ENCODE measurements around the gene VPS29.
"Not testable (repeated sequence)": the region's sequence is repeated elsewhere in the genome, so short reads cannot be mapped to it uniquely, and the experiment has no call there.

The VPS29 gene

GRCh38 chr12:110503432-110503831, 1.5 kb upstream of the VPS29 start:
- no peaks in the 10 kb centered on the region for H3K27me3 Mint-ChIP-seq
- peaks cover 19% of the 10 kb centered on the region for H3K36me3 Mint-ChIP-seq (ENCODE audit: low read depth)
- intact Hi-C loops (cut with micrococcal nuclease), result loop anchor here (5.0 to 10.0 kb wide), 2 partner anchors 36 to 51 kb away; partner anchors contain the start of genes FAM216A and GPN3
- peaks cover 28% of the 10 kb centered on the region for H3K4me1 Mint-ChIP-seq (ENCODE audit: low read depth)
- H3K4me3 Mint-ChIP-seq, result no peak overlapping the region
- no peak overlapping the region for H3K27ac Mint-ChIP-seq
- H3K9me3 Mint-ChIP-seq, result no peaks in the 10 kb centered on the region

- Mint-ChIP-seq H3K9me3 (no peaks in the 10 kb centered on the region), H3K4me3 (peak overlapping the region; percentile 89), H3K36me3 (ENCODE audit: low read depth) (peaks cover 31% of the 10 kb centered on the region), H3K27ac (peak overlapping the region; percentile 92), H3K27me3 (no peaks in the 10 kb centered on the region), H3K4me1 (ENCODE audit: low read depth) (peaks cover 28% of the 10 kb centered on the region)
- intact Hi-C loops (cut with micrococcal nuclease), result loop anchor here (2.0 to 10.0 kb wide), 3 partner anchors 34 to 53 kb away; partner anchors contain the start of genes ARPC3, FAM216A and GPN3
These were observed 536 bp downstream of the VPS29 start for GRCh38 chr12:110501399-110501751.

- H3K9me3 Mint-ChIP-seq, result no peaks in the 10 kb centered on the region
- intact Hi-C loops (cut with micrococcal nuclease), result no loop called here
- peak overlapping the region; percentile 69 for H3K4me3 Mint-ChIP-seq
- H3K27me3 Mint-ChIP-seq, result no peaks in the 10 kb centered on the region
- peak overlapping the region; percentile 84 for H3K27ac Mint-ChIP-seq
- peaks cover 52% of the 10 kb centered on the region for H3K36me3 Mint-ChIP-seq (ENCODE audit: low read depth)
- H3K4me1 Mint-ChIP-seq (ENCODE audit: low read depth), result peaks cover 28% of the 10 kb centered on the region
These were observed 2.8 kb downstream of the VPS29 start for GRCh38 chr12:110498984-110499706.

GRCh38 chr12:110475426-110475825, 26.5 kb downstream of the VPS29 start:
- no peaks in the 10 kb centered on the region for H3K9me3 Mint-ChIP-seq
- no peak overlapping the region for H3K4me3 Mint-ChIP-seq
- H3K27ac Mint-ChIP-seq, result no peak overlapping the region
- no peaks in the 10 kb centered on the region for H3K36me3 Mint-ChIP-seq (ENCODE audit: low read depth)
- H3K27me3 Mint-ChIP-seq, result no peaks in the 10 kb centered on the region
- no peaks in the 10 kb centered on the region for H3K4me1 Mint-ChIP-seq (ENCODE audit: low read depth)
- intact Hi-C loops (cut with micrococcal nuclease), result no loop called here

GRCh38 chr12:110468214-110469048, 33.5 kb downstream of the VPS29 start, which contains the start of the genes FAM216A and GPN3:
FAM216A (plus strand) TSS chr12:110468845; CDS start chr12:110468876, 31 bp downstream.
GPN3 (minus strand) TSS chr12:110468257; CDS start chr12:110468203, 54 bp downstream.
- H3K9me3 Mint-ChIP-seq, result no peaks in the 10 kb centered on the region
- H3K4me3 Mint-ChIP-seq, result peak within 1 kb of the TSS; percentile 96
- peaks cover 30% of the 10 kb centered on the region for H3K36me3 Mint-ChIP-seq (ENCODE audit: low read depth)
- intact Hi-C loops (cut with micrococcal nuclease), result loop anchor here (2.0 to 10.0 kb wide), 4 partner anchors 18 to 216 kb away; partner anchors contain the start of genes ARPC3, HVCN1, RAD9B and VPS29
- no peaks in the 10 kb centered on the region for H3K27me3 Mint-ChIP-seq
- H3K27ac Mint-ChIP-seq, result peak within 1 kb of the TSS; percentile 84
- peaks cover 33% of the 10 kb centered on the region for H3K4me1 Mint-ChIP-seq (ENCODE audit: low read depth)

GRCh38 chr12:110467847-110468213, 34.1 kb downstream of the VPS29 start:
- H3K36me3 Mint-ChIP-seq (ENCODE audit: low read depth), result peaks cover 36% of the 10 kb centered on the region
- peak overlapping the region; percentile 84 for H3K27ac Mint-ChIP-seq
- intact Hi-C loops (cut with micrococcal nuclease), result loop anchor here (2.0 to 10.0 kb wide), 4 partner anchors 17 to 217 kb away; partner anchors contain the start of genes ARPC3, HVCN1, RAD9B and VPS29
- H3K9me3 Mint-ChIP-seq, result no peaks in the 10 kb centered on the region
- peak overlapping the region; percentile 96 for H3K4me3 Mint-ChIP-seq
- no peaks in the 10 kb centered on the region for H3K27me3 Mint-ChIP-seq
- H3K4me1 Mint-ChIP-seq (ENCODE audit: low read depth), result peaks cover 33% of the 10 kb centered on the region

GRCh38 chr12:110466791-110467190, 35.1 kb downstream of the VPS29 start:
- H3K27me3 Mint-ChIP-seq, result no peaks in the 10 kb centered on the region
- H3K9me3 Mint-ChIP-seq, result no peaks in the 10 kb centered on the region
- H3K36me3 Mint-ChIP-seq (ENCODE audit: low read depth), result peaks cover 46% of the 10 kb centered on the region
- intact Hi-C loops (cut with micrococcal nuclease), result loop anchor here (5.0 to 10.0 kb wide), 3 partner anchors 36 to 218 kb away; partner anchors contain the start of genes HVCN1, RAD9B and VPS29
- H3K4me1 Mint-ChIP-seq (ENCODE audit: low read depth), result peaks cover 33% of the 10 kb centered on the region
- peak overlapping the region; percentile 10 for H3K4me3 Mint-ChIP-seq
- no peak overlapping the region for H3K27ac Mint-ChIP-seq

- peaks cover 33% of the 10 kb centered on the region for H3K4me1 Mint-ChIP-seq (ENCODE audit: low read depth)
- H3K36me3 Mint-ChIP-seq (ENCODE audit: low read depth), result peaks cover 56% of the 10 kb centered on the region
- not testable (repeated sequence) for H3K27ac Mint-ChIP-seq, H3K27me3 Mint-ChIP-seq, H3K9me3 Mint-ChIP-seq, H3K4me3 Mint-ChIP-seq
- intact Hi-C loops (cut with micrococcal nuclease), result loop anchor here (5.0 to 10.0 kb wide), 3 partner anchors 37 to 219 kb away; partner anchors contain the start of genes HVCN1, RAD9B and VPS29
These were observed 36.1 kb downstream of the VPS29 start for GRCh38 chr12:110465765-110466164.

GRCh38 chr12:110465024-110465423, 36.9 kb downstream of the VPS29 start:
- Mint-ChIP-seq H3K9me3 (no peaks in the 10 kb centered on the region), H3K36me3 (ENCODE audit: low read depth) (peaks cover 64% of the 10 kb centered on the region), H3K27me3 (no peaks in the 10 kb centered on the region), H3K4me3 (no peak overlapping the region), H3K4me1 (ENCODE audit: low read depth) (peaks cover 31% of the 10 kb centered on the region), H3K27ac (no peak overlapping the region)
- intact Hi-C loops (cut with micrococcal nuclease), result loop anchor here (5.0 to 10.0 kb wide), 3 partner anchors 37 to 220 kb away; partner anchors contain the start of genes HVCN1, RAD9B and VPS29

- not testable (repeated sequence) for H3K4me1 Mint-ChIP-seq (ENCODE audit: low read depth); H3K27me3 Mint-ChIP-seq; H3K27ac Mint-ChIP-seq; H3K9me3 Mint-ChIP-seq; H3K4me3 Mint-ChIP-seq
- peaks cover 72% of the 10 kb centered on the region for H3K36me3 Mint-ChIP-seq (ENCODE audit: low read depth)
- intact Hi-C loops (cut with micrococcal nuclease), result loop anchor here (10.0 kb wide), 1 partner anchor 224 kb away; the partner anchor contains the start of gene HVCN1
These were observed 40.7 kb downstream of the VPS29 start for GRCh38 chr12:110461189-110461588.

GRCh38 chr12:110458756-110459155, 43.2 kb downstream of the VPS29 start:
- no peaks in the 10 kb centered on the region for H3K9me3 Mint-ChIP-seq
- intact Hi-C loops (cut with micrococcal nuclease), result no loop called here
- peak overlapping the region; percentile 7 for H3K27ac Mint-ChIP-seq
- H3K4me1 Mint-ChIP-seq (ENCODE audit: low read depth), result peaks cover 13% of the 10 kb centered on the region
- H3K36me3 Mint-ChIP-seq (ENCODE audit: low read depth), result peaks cover 55% of the 10 kb centered on the region
- H3K27me3 Mint-ChIP-seq, result no peaks in the 10 kb centered on the region
- no peak overlapping the region for H3K4me3 Mint-ChIP-seq

GRCh38 chr12:110453569-110454296, 48.2 kb downstream of the VPS29 start:
- intact Hi-C loops (cut with micrococcal nuclease), result loop anchor here (5.0 kb wide), 2 partner anchors 99 to 434 kb away; no protein-coding TSS in a partner anchor
- Mint-ChIP-seq H3K27ac (no peak overlapping the region), H3K4me3 (no peak overlapping the region), H3K27me3 (no peaks in the 10 kb centered on the region), H3K36me3 (ENCODE audit: low read depth) (peaks cover 40% of the 10 kb centered on the region), H3K9me3 (no peaks in the 10 kb centered on the region), H3K4me1 (ENCODE audit: low read depth) (peaks cover 41% of the 10 kb centered on the region)

- H3K9me3 Mint-ChIP-seq, result no peaks in the 10 kb centered on the region
- no peak overlapping the region for H3K4me3 Mint-ChIP-seq
- peak overlapping the region; percentile 100 for H3K27ac Mint-ChIP-seq
- no peaks in the 10 kb centered on the region for H3K27me3 Mint-ChIP-seq
- peaks cover 62% of the 10 kb centered on the region for H3K36me3 Mint-ChIP-seq (ENCODE audit: low read depth)
- H3K4me1 Mint-ChIP-seq (ENCODE audit: low read depth), result peaks cover 55% of the 10 kb centered on the region
- intact Hi-C loops (cut with micrococcal nuclease), result loop anchor here (2.0 to 5.0 kb wide), 4 partner anchors 18 to 436 kb away; partner anchors contain the start of genes FAM216A and GPN3
These were observed 50.6 kb downstream of the VPS29 start for GRCh38 chr12:110451263-110451662.

Measured in dendritic cell treated with granulocyte-macrophage colony-stimulating factor and Interleukin-4, amounts not matched to agents 40 ng/mL and 50 ng/mL, for 4 days (primary cell).